Measurements from ENCODE around the gene ANGPTL2.

ANGPTL2 gene

DNA sequence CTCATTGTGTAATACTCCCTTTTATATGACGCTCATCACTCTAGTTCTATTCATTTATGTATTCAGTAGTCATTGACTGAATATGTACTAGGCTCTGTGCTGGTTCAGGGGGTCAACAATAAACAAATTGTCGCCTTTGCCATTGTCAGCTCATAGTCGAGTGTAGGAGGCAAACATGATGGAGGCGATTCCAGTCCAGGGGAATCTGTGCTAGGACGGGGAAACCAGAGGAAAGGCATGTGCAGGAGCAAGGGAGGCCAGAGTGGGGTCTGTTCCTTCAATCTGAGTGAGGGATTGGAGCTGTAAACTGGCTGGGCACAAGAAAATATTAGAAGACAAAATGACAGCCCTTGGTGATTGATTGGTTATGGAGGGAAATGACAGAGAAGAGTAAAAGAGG is 83.9 kb downstream of the ANGPTL2 start:
- Mint-ChIP-seq H3K36me3 (ENCODE audit: low read depth) (no peaks in the 10 kb centered on the region), H3K27ac (no peak overlapping the region), H3K4me1 (no peaks in the 10 kb centered on the region), H3K27me3 (peaks cover 3% of the 10 kb centered on the region), H3K4me3 (no peak overlapping the region), H3K9me3 (no peaks in the 10 kb centered on the region)
- DNase-seq (no peak), ATAC-seq (no peak)

Data from activated naive CD8-positive, alpha-beta T cell treated with anti-CD3 and anti-CD28 coated beads, Interleukin-2, amount 50 U/mL, for 24 hours (primary cell).